Measurements from ENCODE around the gene ADISSP. TPM values are rescaled to one million over a fixed set of nuclear protein-coding genes. Genes with fewer than 3 reads are reported as not detected.

Gene ADISSP
- total RNA-seq, 3 donors from 2014 or later: 63.3 to 102 (median 84.2) TPM

GRCh38 chr20:3720068-3720467 lies 47.5 kb downstream of the ADISSP start:
- DNase-seq: no peak
- H3K4me1 Mint-ChIP-seq (ENCODE audit: low read depth): peaks cover 2% of the 10 kb centered on the region
- no peaks in the 10 kb centered on the region for H3K36me3 Mint-ChIP-seq (ENCODE audit: insufficient read depth)
- H3K4me3 Mint-ChIP-seq: no peak overlapping the region
- H3K9me3 Mint-ChIP-seq: no peaks in the 10 kb centered on the region
- no peak for ATAC-seq
- peaks cover 21% of the 10 kb centered on the region for H3K27me3 Mint-ChIP-seq (ENCODE audit: low read depth)

GRCh38 chr20:3719046-3719445 lies 48.5 kb downstream of the ADISSP start:
- ATAC-seq: no peak
- DNase-seq: no peak

GRCh38 chr20:3716195-3716834 lies 51.2 kb downstream of the ADISSP start:
- no peak for DNase-seq
- H3K36me3 Mint-ChIP-seq (ENCODE audit: insufficient read depth): no peaks in the 10 kb centered on the region
- peak; percentile 54 to 62 for ATAC-seq
- no peak overlapping the region for H3K4me3 Mint-ChIP-seq
- peaks cover 17% of the 10 kb centered on the region for H3K27me3 Mint-ChIP-seq (ENCODE audit: low read depth)
- H3K4me1 Mint-ChIP-seq (ENCODE audit: low read depth): peaks cover 2% of the 10 kb centered on the region
- no peaks in the 10 kb centered on the region for H3K9me3 Mint-ChIP-seq

More at GRCh38 chr20:3719046-3719445, 48.5 kb downstream of the ADISSP start:
- Mint-ChIP-seq H3K27me3 (ENCODE audit: low read depth) (peaks cover 15% of the 10 kb centered on the region), H3K4me1 (ENCODE audit: low read depth) (peaks cover 2% of the 10 kb centered on the region), H3K9me3 (no peaks in the 10 kb centered on the region), H3K4me3 (no peak overlapping the region), H3K36me3 (ENCODE audit: insufficient read depth) (no peaks in the 10 kb centered on the region)

GRCh38 chr20:3714092-3714491 lies 53.5 kb downstream of the ADISSP start:
- no peak for DNase-seq
- Mint-ChIP-seq H3K9me3 (no peaks in the 10 kb centered on the region), H3K4me1 (ENCODE audit: low read depth) (no peaks in the 10 kb centered on the region), H3K36me3 (ENCODE audit: insufficient read depth) (no peaks in the 10 kb centered on the region), H3K4me3 (no peak overlapping the region), H3K27me3 (ENCODE audit: low read depth) (peaks cover 6% of the 10 kb centered on the region)
- ATAC-seq: no peak

GRCh38 chr20:3712279-3712873 lies 55.2 kb downstream of the ADISSP start, which contains the start of gene SIGLEC1:
TSS of gene SIGLEC1 (minus strand) at chr20:3712600. CDS start at chr20:3707128, 5,472 bp downstream.
- no peak for DNase-seq
- H3K36me3 Mint-ChIP-seq (ENCODE audit: insufficient read depth): no peaks in the 10 kb centered on the region
- H3K27me3 Mint-ChIP-seq (ENCODE audit: low read depth): peaks cover 9% of the 10 kb centered on the region
- no peaks in the 10 kb centered on the region for H3K9me3 Mint-ChIP-seq
- no peak within 1 kb of the TSS for H3K4me3 Mint-ChIP-seq
- no peak for ATAC-seq
- H3K4me1 Mint-ChIP-seq (ENCODE audit: low read depth): no peaks in the 10 kb centered on the region

GRCh38 chr20:3711484-3711941 lies 56.0 kb downstream of the ADISSP start:
- H3K27me3 Mint-ChIP-seq (ENCODE audit: low read depth): peaks cover 9% of the 10 kb centered on the region
- ATAC-seq (no peak), DNase-seq (no peak)
- H3K9me3 Mint-ChIP-seq: no peaks in the 10 kb centered on the region
- no peak overlapping the region for H3K4me3 Mint-ChIP-seq
- no peaks in the 10 kb centered on the region for H3K36me3 Mint-ChIP-seq (ENCODE audit: insufficient read depth)
- no peaks in the 10 kb centered on the region for H3K4me1 Mint-ChIP-seq (ENCODE audit: low read depth)

- Mint-ChIP-seq H3K27me3 (ENCODE audit: low read depth) (peaks cover 9% of the 10 kb centered on the region), H3K9me3 (no peaks in the 10 kb centered on the region), H3K4me3 (no peak overlapping the region), H3K36me3 (ENCODE audit: insufficient read depth) (no peaks in the 10 kb centered on the region), H3K4me1 (ENCODE audit: low read depth) (no peaks in the 10 kb centered on the region)
- DNase-seq (peak; percentile 75), ATAC-seq (peak; percentile 70 to 78)
These were observed 56.7 kb downstream of the ADISSP start for GRCh38 chr20:3710703-3711483.

- peaks cover 9% of the 10 kb centered on the region for H3K27me3 Mint-ChIP-seq (ENCODE audit: low read depth)
- H3K4me1 Mint-ChIP-seq (ENCODE audit: low read depth): no peaks in the 10 kb centered on the region
- H3K9me3 Mint-ChIP-seq: no peaks in the 10 kb centered on the region
These were observed 57.5 kb downstream of the ADISSP start for GRCh38 chr20:3710011-3710466.

GRCh38 chr20:3707508-3707899 lies 60.0 kb downstream of the ADISSP start:
- no peak for ATAC-seq
- no peaks in the 10 kb centered on the region for H3K9me3 Mint-ChIP-seq

More at GRCh38 chr20:3710011-3710466, 57.5 kb downstream of the ADISSP start:
- no peak for DNase-seq
- H3K36me3 Mint-ChIP-seq (ENCODE audit: insufficient read depth): no peaks in the 10 kb centered on the region
- ATAC-seq: no peak
- H3K4me3 Mint-ChIP-seq: no peak overlapping the region

GRCh38 chr20:3706774-3707507 lies 60.6 kb downstream of the ADISSP start:
- H3K36me3 Mint-ChIP-seq (ENCODE audit: insufficient read depth): no peaks in the 10 kb centered on the region
- H3K4me3 Mint-ChIP-seq: no peak overlapping the region
- no peaks in the 10 kb centered on the region for H3K4me1 Mint-ChIP-seq (ENCODE audit: low read depth)
- no peak for DNase-seq
- ATAC-seq: no peak
- H3K9me3 Mint-ChIP-seq: no peaks in the 10 kb centered on the region
- peaks cover 13% of the 10 kb centered on the region for H3K27me3 Mint-ChIP-seq (ENCODE audit: low read depth)

More at GRCh38 chr20:3707508-3707899, 60.0 kb downstream of the ADISSP start:
- Mint-ChIP-seq H3K4me1 (ENCODE audit: low read depth) (no peaks in the 10 kb centered on the region), H3K4me3 (no peak overlapping the region), H3K27me3 (ENCODE audit: low read depth) (peaks cover 13% of the 10 kb centered on the region), H3K36me3 (ENCODE audit: insufficient read depth) (no peaks in the 10 kb centered on the region)
- DNase-seq: no peak

GRCh38 chr20:3705970-3706739 lies 61.4 kb downstream of the ADISSP start:
- Mint-ChIP-seq H3K4me3 (no peak overlapping the region), H3K36me3 (ENCODE audit: insufficient read depth) (no peaks in the 10 kb centered on the region), H3K27me3 (ENCODE audit: low read depth) (peaks cover 7% of the 10 kb centered on the region), H3K9me3 (no peaks in the 10 kb centered on the region), H3K4me1 (ENCODE audit: low read depth) (no peaks in the 10 kb centered on the region)
- ATAC-seq: no peak
- no peak for DNase-seq

- no peaks in the 10 kb centered on the region for H3K36me3 Mint-ChIP-seq (ENCODE audit: insufficient read depth)
- no peaks in the 10 kb centered on the region for H3K9me3 Mint-ChIP-seq
- no peak overlapping the region for H3K4me3 Mint-ChIP-seq
- DNase-seq (no peak), ATAC-seq (no peak)
- H3K4me1 Mint-ChIP-seq (ENCODE audit: low read depth): no peaks in the 10 kb centered on the region
- peaks cover 7% of the 10 kb centered on the region for H3K27me3 Mint-ChIP-seq (ENCODE audit: low read depth)
These were observed 62.0 kb downstream of the ADISSP start for GRCh38 chr20:3705491-3705969.

- no peaks in the 10 kb centered on the region for H3K4me1 Mint-ChIP-seq (ENCODE audit: low read depth)
- H3K36me3 Mint-ChIP-seq (ENCODE audit: insufficient read depth): no peaks in the 10 kb centered on the region
- DNase-seq (no peak), ATAC-seq (no peak)
- no peak overlapping the region for H3K4me3 Mint-ChIP-seq
- H3K27me3 Mint-ChIP-seq (ENCODE audit: low read depth): peaks cover 7% of the 10 kb centered on the region
- no peaks in the 10 kb centered on the region for H3K9me3 Mint-ChIP-seq
These were observed 63.5 kb downstream of the ADISSP start for GRCh38 chr20:3704087-3704486.

Measured in activated T-cell treated with anti-CD3 and anti-CD28 coated beads, Interleukin-2, amount 50 U/mL, for 4 hours (primary cell).